ENCODE results near the gene NEK5. TPM values are rescaled to one million over a fixed set of nuclear protein-coding genes. Genes with fewer than 3 reads are reported as not detected.

Gene NEK5
- total and polyA plus RNA-seq, 2 donors (not counting 3 experiments of a cell fraction or from before 2014, with no cell fraction given) = 0.03 to 0.18 TPM

- dilution Hi-C loops (cut with MboI; ENCODE audit: extremely low pct_ligation_motif_present, low sequenced_read_pairs) (no loop called here), intact Hi-C loops (cut with micrococcal nuclease) (no loop called here)
- no peaks in the 10 kb centered on the region for H3K9me1 ChIP-seq (replicated peaks; ENCODE audit: control insufficient read depth, extremely low read depth, insufficient read depth, low read length)
- H3K4me2 ChIP-seq (ENCODE audit: insufficient read depth, low read length) = no peak overlapping the region
- POLR2A ChIA-PET = no interaction called here
- no peak for TF ChIP-seq MAX (IDR thresholded peaks at IDR 0.05; ENCODE audit: insufficient read depth, insufficient read length)
- no peak for TF ChIP-seq MYC (IDR thresholded peaks at IDR 0.05; ENCODE audit: low read depth, low read length)
- TF ChIP-seq JUN (IDR thresholded peaks at IDR 0.05; ENCODE audit: borderline replicate concordance, insufficient read depth, insufficient read length, low read depth) = no peak
- no peak for TF ChIP-seq POLR2AphosphoS5 (IDR thresholded peaks at IDR 0.05; ENCODE audit: insufficient read depth, low read depth, low read length)
- TF ChIP-seq CTCF (IDR thresholded peaks at IDR 0.05; ENCODE audit: extremely low read depth in 1 of 2, insufficient read depth in 1 of 2, low read depth in 1 of 2, low read length in 2 of 2) = no peak
- TF ChIP-seq EZH2 (IDR thresholded peaks at IDR 0.05; ENCODE audit: borderline replicate concordance, low read depth, low read length, severe bottlenecking) = no peak
- no peak for TF ChIP-seq GATA2 (IDR thresholded peaks at IDR 0.05; ENCODE audit: insufficient read depth, insufficient read length, low read depth, low read length)
- no peak for TF ChIP-seq FOS (IDR thresholded peaks at IDR 0.05; ENCODE audit: borderline replicate concordance, insufficient read depth, low read length)
- TF ChIP-seq POLR2A (IDR thresholded peaks at IDR 0.05; ENCODE audit: low read depth, low read length) = no peak
- no peaks in the 10 kb centered on the region for H3K79me2 ChIP-seq (ENCODE audit: control insufficient read depth, insufficient read depth, low read length)
- H3K9me3 ChIP-seq (replicated peaks; ENCODE audit: control insufficient read depth, insufficient read depth, low read length) = no peaks in the 10 kb centered on the region
- H2AFZ ChIP-seq (ENCODE audit: low read depth, low read length) = no peak overlapping the region
- no peak overlapping the region for H3K4me3 ChIP-seq (replicated peaks in 1 of 3; ENCODE audit: insufficient read depth in 1 of 3, low read depth in 1 of 3, low read length in 3 of 3)
- no peak for FAIRE-seq
- no peaks in the 10 kb centered on the region for H3K36me3 ChIP-seq (ENCODE audit: control insufficient read depth in 2 of 2, extremely low read depth in 1 of 2, insufficient read depth in 2 of 2, low read length in 2 of 2)
- BruUV-seq (replicated peaks) = no TSS peak
- CTCF ChIA-PET = interaction anchor here (1.5 kb wide), 1 partner anchor 80 kb away, joined by 3 read pairs; no protein-coding TSS in a partner anchor
- DNase-seq (ENCODE audit: low read depth, low spot score) = no peak
- no peak overlapping the region for H3K27ac ChIP-seq (ENCODE audit: insufficient read depth, low read depth, low read length)
- H3K4me1 ChIP-seq (ENCODE audit: control insufficient read depth, extremely low read depth, insufficient read depth, low read length) = no peaks in the 10 kb centered on the region
- H3K9ac ChIP-seq (replicated peaks; ENCODE audit: extremely low read depth, insufficient read depth, low read length) = no peak overlapping the region
- no peaks in the 10 kb centered on the region for H3K27me3 ChIP-seq (ENCODE audit: control insufficient read depth in 2 of 2, insufficient read depth in 2 of 2, low read length in 2 of 2)
- no peaks in the 10 kb centered on the region for H4K20me1 ChIP-seq (replicated peaks; ENCODE audit: control insufficient read depth, extremely low read depth, insufficient read depth, low read length)
Measured at GRCh38 chr13:52047463-52047862, 81.4 kb downstream of the NEK5 start.

Measured in endothelial cell of umbilical vein (primary cell).